Rectal smooth muscle tissue (tissue), 1 donor: ENCODE measurements around the gene IL1A.

Experiments used
- H3K27ac ChIP-seq: one replicate; pipeline ENCODE4 v1.7.0; 2013; ENCODE audit warnings: low read depth, low read length, inconsistent platforms
- H3K27me3 ChIP-seq: one replicate; pipeline ENCODE4 v1.7.0; 2013; ENCODE audit warnings: low read length; ENCODE audit not compliant: control insufficient read depth, insufficient read depth
- H3K36me3 ChIP-seq: one replicate; pipeline ENCODE4 v1.7.0; 2013; ENCODE audit warnings: low read length; ENCODE audit not compliant: control insufficient read depth, insufficient read depth
- H3K4me1 ChIP-seq: one replicate; pipeline ENCODE4 v1.7.0; 2013; ENCODE audit warnings: low read length; ENCODE audit not compliant: control insufficient read depth, insufficient read depth
- H3K4me3 ChIP-seq: one replicate; pipeline ENCODE4 v1.7.0; 2013; ENCODE audit warnings: low read length
- H3K9ac ChIP-seq: one replicate; pipeline ENCODE4 v1.7.0; 2013; ENCODE audit warnings: low read length

IL1A gene

DNA sequence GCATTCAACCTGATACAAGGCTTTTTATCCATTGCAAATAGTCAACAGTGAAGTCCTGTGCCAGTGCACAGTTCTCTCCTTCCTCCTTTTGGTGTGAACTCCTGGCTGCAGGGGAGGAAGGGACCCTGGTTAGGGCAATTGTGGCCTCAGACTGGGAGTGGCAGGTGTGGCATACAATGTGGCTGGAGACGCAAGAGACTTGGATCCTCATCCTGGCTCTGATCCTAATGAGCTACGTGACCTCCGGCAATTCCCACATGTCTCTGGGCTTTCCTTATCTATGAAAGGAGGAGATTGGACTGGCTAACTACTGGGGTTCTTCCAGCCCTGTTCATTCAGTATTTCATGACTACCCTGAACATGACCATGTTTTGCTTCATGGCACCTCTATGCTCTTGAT, 10.5 kb upstream of the IL1A start:
- H3K36me3 ChIP-seq, result no peaks in the 10 kb centered on the region
- H3K27ac ChIP-seq, result no peak overlapping the region
- no peaks in the 10 kb centered on the region for H3K4me1 ChIP-seq
- H3K4me3 ChIP-seq, result no peak overlapping the region
- H3K9ac ChIP-seq, result no peak overlapping the region
- no peaks in the 10 kb centered on the region for H3K27me3 ChIP-seq

DNA sequence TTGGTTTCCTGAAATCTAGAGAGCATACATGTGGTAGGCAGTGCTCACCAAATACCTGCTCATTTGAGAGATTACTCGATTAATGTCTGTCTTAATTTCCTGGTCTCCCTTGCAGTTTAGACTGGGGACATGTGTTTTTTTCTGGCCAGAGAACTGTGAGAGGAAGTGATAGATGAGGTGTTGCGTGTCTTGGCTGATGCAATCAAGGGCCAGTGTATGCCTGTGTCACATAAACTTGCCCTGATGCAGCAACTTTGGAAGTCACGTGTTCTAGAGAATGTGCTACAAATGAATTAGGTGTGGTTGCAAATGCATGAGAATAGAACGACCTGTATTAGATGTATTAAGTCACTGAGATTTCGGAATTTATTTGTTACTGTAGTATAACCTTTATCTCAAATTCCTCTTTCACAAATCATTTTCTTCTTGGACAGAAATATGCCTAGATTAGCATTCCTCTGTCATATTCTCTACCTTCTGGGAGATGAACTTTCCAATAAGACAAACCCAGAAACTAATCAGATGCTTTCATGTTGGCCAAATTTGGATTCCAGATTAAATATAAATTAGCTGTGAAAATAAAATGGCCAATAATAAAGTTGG, 9.9 kb upstream of the IL1A start:
- H3K4me3 ChIP-seq, result no peak overlapping the region
- no peaks in the 10 kb centered on the region for H3K27me3 ChIP-seq
- H3K27ac ChIP-seq, result no peak overlapping the region
- H3K9ac ChIP-seq, result no peak overlapping the region
- H3K36me3 ChIP-seq, result no peaks in the 10 kb centered on the region
- no peaks in the 10 kb centered on the region for H3K4me1 ChIP-seq

DNA sequence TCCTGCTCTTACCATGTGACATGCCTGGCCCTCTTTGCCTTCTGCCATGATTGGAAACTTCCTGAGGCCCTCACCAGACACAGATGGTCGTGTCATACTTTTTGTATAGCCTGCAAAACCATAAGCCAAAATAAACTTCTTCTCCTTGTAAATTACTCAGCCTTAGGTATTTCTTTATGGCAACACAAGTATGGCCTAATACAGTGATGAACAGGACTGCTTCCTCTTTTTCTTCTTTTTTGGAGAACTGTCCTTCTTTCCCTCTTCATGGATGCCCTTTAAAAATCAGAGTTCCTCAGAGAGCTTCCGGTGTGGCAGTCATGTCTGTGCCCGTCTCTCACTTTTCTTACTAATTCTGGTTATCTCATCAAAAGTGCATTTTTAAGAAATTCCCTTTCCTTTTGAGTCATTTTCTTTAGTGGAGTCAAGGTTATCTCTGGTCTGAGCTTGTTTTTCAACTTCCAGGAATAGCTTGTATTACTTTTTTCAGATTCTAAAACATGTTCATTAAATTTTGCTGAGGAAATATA, 9.2 kb upstream of the IL1A start:
- Histone ChIP-seq H3K36me3 (no peaks in the 10 kb centered on the region), H3K4me3 (no peak overlapping the region), H3K4me1 (no peaks in the 10 kb centered on the region), H3K27ac (no peak overlapping the region), H3K27me3 (no peaks in the 10 kb centered on the region), H3K9ac (no peak overlapping the region)

DNA sequence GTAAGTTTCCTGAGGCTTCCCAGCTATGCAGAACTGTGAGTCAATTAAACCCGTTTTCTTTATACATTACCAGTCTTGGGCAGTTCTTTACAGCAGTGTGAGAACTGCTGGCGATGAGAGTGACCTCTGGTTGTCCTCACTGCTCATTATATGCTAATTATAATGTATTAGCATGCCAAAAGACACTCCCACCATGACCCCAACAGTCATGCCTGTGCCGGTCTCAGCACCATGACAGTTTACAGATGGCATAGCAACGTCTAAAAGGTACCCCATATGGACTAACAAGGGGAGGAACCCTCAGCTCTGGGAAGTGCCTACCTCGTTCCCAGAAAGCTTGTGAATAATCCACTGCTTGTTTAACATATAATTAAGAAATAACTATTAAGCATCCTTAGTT, 8.1 kb upstream of the IL1A start:
- Histone ChIP-seq H3K27me3 (no peaks in the 10 kb centered on the region), H3K4me1 (no peaks in the 10 kb centered on the region), H3K9ac (no peak overlapping the region), H3K36me3 (no peaks in the 10 kb centered on the region), H3K27ac (no peak overlapping the region), H3K4me3 (no peak overlapping the region)

DNA sequence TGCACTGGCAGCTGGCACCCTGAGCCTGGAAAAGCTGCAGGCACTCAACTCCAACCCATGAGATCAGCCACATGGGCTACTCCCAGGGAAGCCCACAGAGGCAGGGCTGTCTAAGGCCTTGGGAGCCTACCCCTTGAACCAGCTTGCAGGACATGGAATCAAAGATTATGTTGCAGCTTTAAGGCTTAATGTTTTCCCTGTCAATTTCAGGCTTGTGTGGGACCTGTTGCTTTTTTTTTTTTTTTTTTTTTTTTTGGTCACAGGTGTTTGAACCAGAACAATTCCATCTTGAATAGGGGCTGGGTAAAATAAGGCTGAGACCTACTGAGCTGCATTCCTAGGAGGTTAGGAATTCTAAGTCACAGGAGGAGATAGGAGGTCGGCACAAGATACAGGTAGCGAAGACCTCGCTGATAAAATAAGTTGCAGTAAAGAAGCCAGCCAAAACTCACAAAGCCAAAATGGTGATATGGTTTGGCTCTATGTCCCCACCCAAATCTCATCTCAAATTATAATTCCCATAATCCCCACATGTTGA, 7.5 kb upstream of the IL1A start:
- no peaks in the 10 kb centered on the region for H3K4me1 ChIP-seq
- no peak overlapping the region for H3K27ac ChIP-seq
- no peaks in the 10 kb centered on the region for H3K27me3 ChIP-seq
- no peak overlapping the region for H3K9ac ChIP-seq
- no peak overlapping the region for H3K4me3 ChIP-seq
- H3K36me3 ChIP-seq, result no peaks in the 10 kb centered on the region

DNA sequence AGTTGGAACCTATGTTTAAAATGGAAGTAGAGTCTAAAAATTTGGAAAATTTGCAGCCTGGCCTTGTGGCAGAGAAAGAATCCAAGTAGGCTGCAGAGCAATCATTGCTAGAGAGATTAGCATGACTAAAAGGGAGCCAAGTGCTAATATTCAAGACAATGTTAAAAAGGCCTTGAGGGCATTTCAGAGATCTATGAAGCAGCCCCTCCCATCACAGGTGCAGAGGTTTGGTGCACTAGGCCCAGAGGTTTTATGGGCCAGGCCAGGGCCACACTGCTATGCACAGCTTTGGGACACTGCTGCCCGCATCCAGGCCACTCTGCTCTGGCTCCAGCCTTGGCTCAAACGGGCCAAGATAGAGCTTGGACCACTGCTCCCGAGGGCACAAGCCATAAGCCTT, 6.7 kb upstream of the IL1A start:
- H3K4me3 ChIP-seq, result no peak overlapping the region
- no peak overlapping the region for H3K27ac ChIP-seq
- H3K36me3 ChIP-seq, result no peaks in the 10 kb centered on the region
- H3K27me3 ChIP-seq, result no peaks in the 10 kb centered on the region
- no peaks in the 10 kb centered on the region for H3K4me1 ChIP-seq
- H3K9ac ChIP-seq, result no peak overlapping the region

DNA sequence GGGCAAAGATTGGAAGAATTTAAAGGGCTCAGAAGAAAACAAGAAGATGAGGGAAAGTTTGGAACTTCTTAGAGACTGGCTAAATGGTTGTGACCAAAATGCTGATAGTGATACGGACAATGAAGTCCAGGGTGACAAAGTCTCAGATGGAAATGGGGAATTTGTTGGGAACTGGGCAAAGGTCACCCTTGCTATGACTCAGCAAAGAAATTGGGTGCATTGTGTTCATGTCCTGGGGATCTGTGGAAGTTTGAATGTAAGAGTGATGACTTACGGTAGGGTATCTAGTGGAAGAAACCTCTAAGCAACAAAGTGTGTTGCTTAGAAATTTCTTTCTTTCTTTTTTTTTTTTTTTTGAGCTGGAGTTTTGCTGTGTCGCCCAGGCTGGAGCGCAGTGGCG, 6.0 kb upstream of the IL1A start:
- Histone ChIP-seq H3K4me1 (no peaks in the 10 kb centered on the region), H3K4me3 (no peak overlapping the region), H3K36me3 (no peaks in the 10 kb centered on the region), H3K27ac (no peak overlapping the region), H3K9ac (no peak overlapping the region), H3K27me3 (no peaks in the 10 kb centered on the region)

DNA sequence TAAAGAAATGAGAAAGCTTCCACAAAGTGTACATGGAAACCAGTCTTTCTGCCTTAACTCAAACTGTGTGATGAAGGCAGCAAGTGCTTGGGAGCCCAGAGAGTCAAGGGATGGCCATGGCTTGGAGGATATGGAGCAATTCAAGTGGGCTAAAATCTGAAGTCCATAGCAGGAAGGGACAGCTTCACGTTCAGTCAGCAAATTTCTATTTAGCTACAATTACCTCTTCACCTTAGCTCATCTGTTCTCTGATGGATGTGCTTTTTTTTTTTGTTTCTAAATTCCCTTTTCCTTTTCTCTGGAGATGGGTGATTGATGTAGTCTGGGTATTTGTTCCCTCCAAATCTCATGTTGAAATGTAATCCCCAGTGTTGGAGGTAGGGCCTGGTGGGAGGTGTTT, 4.9 kb upstream of the IL1A start:
- no peak overlapping the region for H3K9ac ChIP-seq
- no peaks in the 10 kb centered on the region for H3K27me3 ChIP-seq
- H3K27ac ChIP-seq, result no peak overlapping the region
- H3K36me3 ChIP-seq, result no peaks in the 10 kb centered on the region
- no peaks in the 10 kb centered on the region for H3K4me1 ChIP-seq
- H3K4me3 ChIP-seq, result no peak overlapping the region

DNA sequence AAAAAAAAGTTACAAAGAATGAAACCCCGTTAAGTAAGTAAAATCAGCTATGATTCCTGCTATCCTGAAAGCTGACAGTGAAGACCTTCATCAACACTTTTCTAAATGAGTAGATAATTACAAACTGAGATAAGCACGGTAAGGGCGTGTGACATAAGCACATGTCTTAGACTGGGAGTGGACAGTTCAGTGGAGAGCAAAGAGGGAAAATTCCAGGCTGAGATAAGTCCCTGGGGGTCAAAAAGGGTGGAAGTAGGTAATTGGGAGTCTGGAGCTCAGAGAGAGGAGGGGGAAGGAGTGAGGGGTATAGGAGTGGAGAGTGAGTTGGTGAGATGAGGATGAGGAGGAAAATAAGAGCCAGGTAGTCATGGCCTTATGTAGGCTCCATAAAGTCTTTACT, 4.4 kb upstream of the IL1A start:
- H3K27ac ChIP-seq, result no peak overlapping the region
- H3K27me3 ChIP-seq, result no peaks in the 10 kb centered on the region
- no peaks in the 10 kb centered on the region for H3K4me1 ChIP-seq
- H3K36me3 ChIP-seq, result no peaks in the 10 kb centered on the region
- H3K4me3 ChIP-seq, result no peak overlapping the region
- H3K9ac ChIP-seq, result no peak overlapping the region

DNA sequence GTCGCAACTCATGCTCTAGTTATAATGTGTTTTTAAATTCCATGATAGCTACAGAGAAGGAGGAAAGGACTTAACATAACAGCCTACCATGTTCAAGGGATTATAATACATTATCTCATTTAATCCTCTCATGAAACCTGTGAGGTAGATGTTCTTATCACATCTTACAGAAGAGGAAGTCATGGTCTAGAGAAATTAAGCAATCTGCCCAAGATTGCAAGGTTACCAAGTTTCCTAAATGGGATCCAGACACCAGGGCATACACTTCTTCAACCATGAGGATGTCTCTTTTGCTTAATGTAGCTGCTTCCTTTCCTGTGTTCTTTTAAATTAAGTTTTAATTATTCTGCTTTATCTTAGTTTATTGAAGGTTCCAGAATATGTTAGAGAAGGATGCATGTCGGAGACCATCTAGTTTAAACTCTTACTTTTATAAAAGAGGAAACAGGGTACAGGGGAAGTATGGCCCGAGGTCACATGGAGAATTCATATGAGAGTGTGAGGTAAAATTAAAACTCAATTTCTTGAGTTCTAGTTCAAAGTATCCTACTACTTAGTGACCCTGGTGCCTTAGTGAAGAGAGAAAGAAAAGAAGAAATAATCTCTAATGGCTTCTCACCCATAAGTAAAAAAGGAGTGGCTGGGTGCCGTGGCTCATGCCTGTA, 3.6 kb upstream of the IL1A start:
- Histone ChIP-seq H3K36me3 (no peaks in the 10 kb centered on the region), H3K4me3 (no peak overlapping the region), H3K27ac (no peak overlapping the region), H3K4me1 (no peaks in the 10 kb centered on the region), H3K27me3 (no peaks in the 10 kb centered on the region), H3K9ac (no peak overlapping the region)

DNA sequence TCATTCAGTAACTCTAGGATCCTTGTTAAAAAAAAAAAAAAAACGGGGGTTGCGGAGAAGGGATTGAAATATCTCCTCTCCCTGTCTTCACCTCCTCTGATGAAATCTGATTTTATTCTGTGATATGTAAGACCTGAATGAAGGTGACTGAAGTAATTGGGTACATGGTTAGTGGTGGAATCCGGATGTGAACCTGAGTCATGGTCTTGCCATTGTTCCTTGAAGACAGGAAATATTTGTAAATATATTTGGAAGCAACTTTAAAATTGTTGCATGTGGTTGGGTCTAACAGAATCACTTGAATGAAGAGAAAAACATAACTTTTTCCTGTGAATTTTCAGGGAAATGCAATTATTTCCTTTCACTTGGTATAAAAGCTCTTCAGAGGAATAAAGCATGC, 3.0 kb upstream of the IL1A start:
- H3K9ac ChIP-seq, result no peak overlapping the region
- no peaks in the 10 kb centered on the region for H3K4me1 ChIP-seq
- no peaks in the 10 kb centered on the region for H3K27me3 ChIP-seq
- H3K4me3 ChIP-seq, result no peak overlapping the region
- H3K36me3 ChIP-seq, result no peaks in the 10 kb centered on the region
- no peak overlapping the region for H3K27ac ChIP-seq

DNA sequence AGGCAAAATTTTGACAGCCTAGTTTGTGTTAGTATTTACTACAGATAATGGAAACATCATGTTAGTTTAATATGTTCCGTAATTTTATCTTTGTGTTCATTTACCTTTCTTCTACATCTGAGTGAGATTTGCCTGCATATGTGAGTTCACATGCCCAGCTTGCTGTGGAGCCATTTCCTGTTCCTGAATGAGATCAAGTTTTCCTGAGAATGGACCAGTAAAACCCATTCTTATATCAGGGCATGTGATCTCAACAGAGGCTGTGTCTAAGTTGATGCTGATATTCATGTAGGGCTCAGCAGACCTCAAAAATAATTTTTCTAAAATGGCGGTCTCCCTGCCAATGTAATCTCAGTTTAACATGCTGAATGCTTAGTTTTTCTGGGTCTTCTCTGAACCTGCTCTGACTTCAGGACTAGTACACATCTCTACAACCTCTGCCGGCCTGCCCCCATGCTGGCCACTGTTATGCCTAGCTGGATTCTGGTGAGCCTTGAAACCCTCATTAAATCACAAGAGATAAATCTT, 1.0 kb downstream of the IL1A start:
- Histone ChIP-seq H3K4me3 (no peak overlapping the region), H3K27ac (no peak overlapping the region), H3K36me3 (no peaks in the 10 kb centered on the region), H3K9ac (no peak overlapping the region), H3K4me1 (no peaks in the 10 kb centered on the region), H3K27me3 (no peaks in the 10 kb centered on the region)
